Retina (tissue), 1 donor: ENCODE data around the gene GNB1L.

Experiments
- DNase-seq: peaks from one replicate; pipeline ENCODE4 v3.0.0-alpha.2; 2016

GNB1L gene

DNA sequence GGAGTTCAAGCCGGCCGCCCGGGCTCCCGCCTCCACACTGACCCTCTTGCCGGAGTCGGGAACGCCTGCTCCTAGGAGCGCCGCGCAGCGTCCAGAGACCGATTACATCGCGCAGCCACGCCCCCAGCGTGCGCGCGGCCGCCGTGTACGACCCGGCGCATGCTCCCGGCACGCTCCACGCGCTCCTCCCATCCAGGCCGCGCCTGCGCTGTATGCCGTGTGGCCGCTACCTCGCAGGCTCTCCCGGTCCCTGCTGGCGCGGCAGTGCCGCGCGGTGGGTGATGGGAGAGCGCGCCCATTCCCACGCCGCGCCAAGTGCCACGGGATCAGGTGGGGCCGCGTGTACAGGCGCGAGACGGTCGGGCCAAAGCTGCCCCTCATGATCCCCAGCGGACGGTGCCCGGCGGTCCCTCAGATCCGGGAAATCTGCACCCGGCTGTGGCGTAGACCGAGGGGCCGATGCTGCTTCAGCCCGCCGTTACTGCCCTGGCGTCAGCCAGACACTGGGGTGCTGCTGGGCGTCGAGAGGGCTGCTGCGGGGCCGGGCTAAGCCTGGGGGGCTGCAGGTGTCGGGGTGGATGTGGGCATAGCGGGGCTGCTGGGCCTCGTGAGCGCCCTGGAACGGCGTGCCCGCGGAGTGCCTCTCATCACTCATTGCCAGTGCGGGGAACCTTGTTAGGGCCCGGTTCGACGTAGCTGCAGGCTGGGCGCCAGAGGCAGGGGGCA is at the start of gene GNB1L, which contains the start of gene RTL10:
Gene GNB1L, minus strand, starts transcription at position 97 of the 726 bp plus-strand sequence. CDS start 33,519 bp downstream, outside the sequence.
Gene RTL10, minus strand, starts transcription at position 97 of the 726 bp plus-strand sequence. CDS start 2,613 bp downstream, outside the sequence.
- peak; percentile 99 for DNase-seq

DNA sequence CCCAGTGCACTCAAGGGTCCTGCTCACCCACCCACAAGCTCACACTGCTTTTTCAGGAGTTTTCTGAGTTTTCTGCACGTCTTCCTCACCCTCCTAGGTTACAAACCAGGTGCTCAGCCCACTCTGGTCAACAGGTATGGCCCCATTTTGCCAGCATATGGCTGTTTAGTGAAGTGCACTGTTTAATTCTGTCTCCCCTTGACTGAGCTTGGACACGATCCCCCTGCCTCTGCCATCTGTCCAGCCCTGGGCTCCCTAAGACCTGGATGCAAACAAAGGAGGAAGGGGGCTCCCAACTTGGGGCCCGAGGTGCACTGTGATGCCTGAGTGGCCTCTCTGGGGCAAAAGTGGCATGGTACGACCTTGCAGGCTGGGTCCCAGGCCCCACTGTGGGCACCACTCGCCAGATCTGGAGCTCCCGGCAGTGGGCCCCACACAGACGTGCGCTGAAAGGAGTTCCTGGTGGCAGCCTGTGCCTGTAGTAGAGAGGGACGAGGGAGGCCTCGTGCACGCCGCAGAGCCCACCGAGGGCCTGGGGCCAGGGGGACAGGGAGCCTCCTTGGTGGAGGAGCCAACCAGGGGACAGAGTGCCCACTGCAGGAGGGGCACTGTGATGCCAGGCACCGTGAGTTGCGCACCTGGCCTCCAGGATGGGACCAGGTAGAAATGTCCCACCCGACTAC is 49.6 kb upstream of the GNB1L start:
- DNase-seq, result no peak

DNA sequence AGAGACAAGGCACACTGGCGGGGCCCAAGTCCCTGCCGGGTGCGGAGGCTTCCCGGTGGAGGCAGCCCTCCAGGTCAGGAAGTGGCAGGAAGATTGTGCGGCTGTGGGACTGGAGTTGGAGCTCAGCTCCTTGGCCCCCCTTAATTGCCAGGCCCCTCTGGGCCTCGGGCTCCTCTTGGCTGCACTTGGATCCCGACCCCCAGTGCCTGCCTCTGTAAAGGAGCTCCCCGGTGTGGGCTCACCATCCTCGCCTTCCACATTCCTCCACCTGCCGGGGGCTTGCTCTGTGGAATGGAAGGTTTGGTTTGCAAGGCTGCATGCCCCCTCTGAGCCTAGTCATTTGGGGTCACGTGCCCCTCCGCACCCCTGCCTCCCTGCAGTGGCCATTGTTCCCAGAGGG is 48.8 kb upstream of the GNB1L start:
- DNase-seq, result peak; percentile 32

- peak; percentile 65 for DNase-seq
Observed at GRCh38 chr22:19903031-19903430, 48.4 kb upstream of the GNB1L start.

- no peak for DNase-seq
Observed at GRCh38 chr22:19902245-19902715, 47.6 kb upstream of the GNB1L start.

- no peak for DNase-seq
Observed at GRCh38 chr22:19901577-19902244, 47.0 kb upstream of the GNB1L start.

GRCh38 chr22:19900707-19901436 is 46.2 kb upstream of the GNB1L start:
- DNase-seq, result no peak

- DNase-seq, result no peak
Observed at GRCh38 chr22:19898831-19899567, 44.3 kb upstream of the GNB1L start.

DNA sequence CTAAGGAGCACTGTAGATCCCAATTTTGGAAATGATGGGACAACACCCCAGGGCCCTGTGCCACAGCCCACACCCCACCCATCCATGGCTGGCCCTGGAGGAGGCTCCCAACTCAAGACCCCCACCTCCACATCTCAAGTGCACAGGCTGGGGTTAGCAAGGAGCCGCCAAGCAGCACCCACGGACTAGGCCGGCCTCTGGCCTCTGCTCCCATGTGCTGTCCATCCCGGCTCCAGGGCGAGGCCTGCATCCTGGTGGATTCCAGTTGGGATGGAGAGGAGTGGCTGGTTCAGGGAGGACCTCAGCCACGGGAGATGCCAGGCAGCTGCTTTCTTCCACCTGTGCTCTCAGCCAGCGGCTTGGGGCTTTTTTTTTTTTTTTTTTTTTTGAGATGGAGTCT is 43.5 kb upstream of the GNB1L start:
- DNase-seq, result no peak

DNA sequence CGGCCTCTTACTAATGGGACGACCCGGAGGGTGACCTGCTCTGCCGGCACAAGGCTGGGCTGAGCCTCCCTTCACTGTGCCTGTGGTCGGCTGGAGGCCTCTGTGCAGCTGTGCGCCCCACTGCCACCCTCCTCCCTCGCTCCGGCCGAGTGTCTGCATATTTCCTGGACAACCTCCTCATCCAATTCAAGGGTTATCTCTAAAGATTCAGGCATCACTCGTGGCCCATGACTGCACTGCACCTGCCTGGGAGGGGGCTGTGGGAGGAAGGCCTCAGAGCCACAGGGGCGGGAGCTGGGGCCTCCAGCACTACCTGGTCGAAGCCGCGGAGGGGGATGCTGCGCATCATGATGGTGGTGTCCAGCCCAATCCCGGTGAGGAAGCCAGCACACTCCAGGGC is 43.1 kb upstream of the GNB1L start:
- no peak for DNase-seq

DNA sequence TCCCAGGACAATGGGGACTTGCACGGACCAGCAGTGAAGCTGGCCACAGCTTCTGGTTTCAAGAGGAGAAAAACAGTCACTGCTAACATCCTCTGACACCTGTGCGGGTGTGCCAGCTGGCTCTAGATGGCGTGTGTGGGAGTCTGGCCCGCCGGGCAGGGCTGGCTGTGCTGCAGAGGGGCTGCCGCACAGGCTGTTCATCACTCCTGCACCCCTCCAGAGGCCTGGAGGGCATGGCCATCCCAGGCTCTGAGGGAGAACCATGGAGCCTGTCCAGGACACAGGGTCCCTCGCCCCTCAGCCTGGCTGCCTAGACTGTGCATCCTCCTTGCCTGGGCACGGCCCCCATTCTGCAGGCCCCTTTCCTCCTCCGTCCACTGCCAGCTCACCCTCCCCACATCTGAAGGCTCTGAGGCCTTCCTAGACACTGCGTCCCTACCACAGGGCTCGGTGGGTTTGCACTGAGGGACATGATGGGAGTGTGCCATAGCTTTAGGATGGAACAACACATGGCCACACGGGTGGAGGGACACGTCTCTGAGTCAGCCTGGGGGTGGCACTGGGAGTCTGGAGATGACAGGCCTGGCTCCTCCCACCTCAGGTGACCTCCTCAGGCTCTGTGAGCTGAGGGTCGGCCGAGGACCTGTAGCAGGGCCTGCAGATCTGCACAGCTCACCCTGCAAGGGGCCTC is 42.1 kb upstream of the GNB1L start:
- no peak for DNase-seq

DNA sequence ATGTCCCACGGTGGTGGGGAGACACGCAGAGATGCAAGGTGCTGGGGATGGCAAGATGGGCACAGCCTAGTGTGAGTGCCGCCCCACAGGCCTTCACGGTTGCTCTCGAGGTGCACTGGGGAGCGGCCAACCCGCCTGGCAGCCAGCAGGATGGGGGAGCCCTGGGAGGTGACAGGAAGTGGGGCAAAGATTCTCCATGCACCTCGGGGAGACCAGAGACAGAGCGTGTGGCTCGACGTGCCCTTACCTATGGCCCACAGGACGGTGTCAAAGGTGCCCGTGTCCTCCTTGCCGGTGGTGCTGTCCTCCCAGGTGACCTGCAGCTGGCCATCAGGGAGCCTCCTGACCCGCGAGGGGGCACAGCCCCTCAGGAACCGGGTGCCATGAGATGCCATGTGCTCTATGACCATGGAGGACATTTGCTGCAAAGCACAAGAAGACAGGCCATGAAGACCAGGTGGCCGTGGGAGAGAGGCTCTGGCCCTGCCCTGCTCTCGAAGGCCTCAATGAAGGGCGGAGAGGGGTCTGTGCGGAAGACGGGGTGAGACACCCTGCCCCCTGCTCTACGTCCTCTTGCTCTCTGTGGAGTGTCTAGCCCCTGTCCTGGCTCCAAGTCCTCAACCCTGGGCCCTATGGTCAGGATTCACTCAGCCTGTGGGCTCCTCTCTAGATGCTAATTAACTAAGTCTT is 40.6 kb upstream of the GNB1L start:
- DNase-seq, result no peak

GRCh38 chr22:19893363-19893762 is 38.7 kb upstream of the GNB1L start:
- no peak for DNase-seq

GRCh38 chr22:19892925-19893324 is 38.3 kb upstream of the GNB1L start:
- DNase-seq, result no peak

DNA sequence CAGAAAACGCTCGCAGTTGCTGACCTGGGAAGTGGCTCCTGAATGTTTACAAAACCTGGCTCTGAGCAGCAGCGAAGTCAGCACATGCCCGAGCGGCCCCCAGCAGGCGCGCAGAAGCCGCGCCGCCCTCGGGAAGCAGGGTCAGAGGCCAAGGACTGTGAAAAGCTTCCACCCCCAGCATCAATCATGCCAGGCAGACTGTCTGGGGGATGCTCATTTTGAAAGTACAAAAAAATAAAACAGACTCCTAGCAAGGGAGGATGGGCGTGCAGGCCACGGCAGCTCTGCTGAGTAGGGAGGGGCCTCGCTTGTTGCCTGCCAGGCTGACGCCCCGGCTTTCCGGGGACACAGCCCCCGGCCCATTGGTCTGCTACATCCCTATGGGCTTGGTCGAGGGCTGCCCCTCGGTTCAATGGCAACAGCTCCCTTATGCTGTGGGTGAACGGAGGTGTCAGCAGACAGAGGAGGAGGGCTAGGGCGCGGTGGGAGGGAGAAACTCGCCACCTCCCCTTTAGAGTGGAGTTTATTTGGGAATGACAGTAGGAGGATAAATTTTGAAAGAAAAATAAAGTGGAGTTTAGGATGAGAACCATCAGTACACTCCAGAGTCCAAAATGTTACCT is 37.7 kb upstream of the GNB1L start:
- peak; percentile 59 for DNase-seq

GRCh38 chr22:19891317-19892256 is 36.9 kb upstream of the GNB1L start:
- DNase-seq, result peak; percentile 60

- no peak for DNase-seq
Observed at GRCh38 chr22:19890502-19891316, 36.0 kb upstream of the GNB1L start.

DNA sequence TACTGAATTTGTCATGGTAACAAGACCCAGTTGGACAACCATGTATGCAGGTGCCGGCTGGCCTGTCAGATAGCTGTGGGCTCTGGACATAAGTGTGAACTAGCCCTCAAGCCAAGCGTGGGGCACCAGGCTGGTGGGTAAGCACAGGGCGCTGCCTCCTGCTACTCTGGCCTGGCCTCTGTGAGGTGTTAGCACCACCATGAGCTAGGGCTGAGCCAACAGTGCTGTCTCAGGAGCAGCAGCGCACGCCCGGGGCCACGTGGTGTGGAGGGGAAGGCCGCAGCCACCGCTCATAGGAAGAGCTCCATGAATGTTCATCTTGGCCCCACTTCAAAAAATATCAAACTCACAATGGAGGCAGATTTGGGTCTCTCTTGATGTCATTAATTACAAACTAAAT is 35.3 kb upstream of the GNB1L start:
- no peak for DNase-seq
